Progenitor cell of endocrine pancreas (in vitro differentiated cells): ENCODE measurements around the gene KCNJ18. TPM values are rescaled to one million over a fixed set of nuclear protein-coding genes. Genes with fewer than 3 reads are reported as not detected.
"Not testable (repeated sequence)": the region's sequence is repeated elsewhere in the genome, so short reads cannot be mapped to it uniquely, and the experiment has no call there.

ENCODE experiments used
- DNase-seq: peaks from one replicate; pipeline ENCODE4 v3.0.0; 2021; ENCODE audit warnings: low spot score; ENCODE audit not compliant: unreplicated experiment
- H3K27ac Mint-ChIP-seq: 2 replicates; pipeline ENCODE4 v1.8.0; 2021; ENCODE audit warnings: mild to moderate bottlenecking, moderate library complexity, mixed read lengths
- H3K27me3 Mint-ChIP-seq: 2 replicates; pipeline ENCODE4 v1.8.0; 2021; ENCODE audit warnings: mixed read lengths
- H3K36me3 Mint-ChIP-seq: 2 replicates; pipeline ENCODE4 v1.8.0; 2022; ENCODE audit warnings: mixed read lengths; ENCODE audit not compliant: insufficient read depth
- H3K4me1 Mint-ChIP-seq: 2 replicates; pipeline ENCODE4 v1.8.0; 2021; ENCODE audit warnings: low read depth, mixed read lengths
- H3K4me3 Mint-ChIP-seq: 2 replicates; pipeline ENCODE4 v1.8.0; 2021; ENCODE audit warnings: low read depth, mild to moderate bottlenecking, moderate library complexity, mixed read lengths
- H3K9me3 Mint-ChIP-seq: 2 replicates; pipeline ENCODE4 v1.8.0; 2021; ENCODE audit warnings: low read depth, mixed read lengths
- CTCF ChIP-seq: fragments of 200-600 bp; sonication (generic); IDR thresholded peaks from one replicate; pipeline ENCODE4 v1.5.0; 2021; ENCODE audit warnings: antibody characterized with exemption, mild to moderate bottlenecking; ENCODE audit not compliant: unreplicated experiment
- total RNA-seq: library from RNA; stranded (reverse); gene quantifications from 2 replicates; pipeline ENCODE4 v1.2.1, GENCODE V29; 2021

The KCNJ18 gene
- total RNA-seq, 1 donor from 2014 or later, result not detected

GRCh38 chr17:21735814-21736213, 43.5 kb downstream of the KCNJ18 start:
- H3K9me3 Mint-ChIP-seq, result peaks cover 43% of the 10 kb centered on the region
- not testable (repeated sequence) for H3K36me3 Mint-ChIP-seq

GRCh38 chr17:21737015-21737580, 44.8 kb downstream of the KCNJ18 start:
- not testable (repeated sequence) for H3K27me3 Mint-ChIP-seq, H3K4me1 Mint-ChIP-seq, H3K36me3 Mint-ChIP-seq, H3K4me3 Mint-ChIP-seq, H3K27ac Mint-ChIP-seq, DNase-seq
- H3K9me3 Mint-ChIP-seq, result peaks cover 36% of the 10 kb centered on the region

More at GRCh38 chr17:21735814-21736213, 43.5 kb downstream of the KCNJ18 start:
- H3K27ac Mint-ChIP-seq, H3K4me3 Mint-ChIP-seq, H3K4me1 Mint-ChIP-seq, DNase-seq, H3K27me3 Mint-ChIP-seq: not testable (repeated sequence)

GRCh38 chr17:21738241-21738640, 45.9 kb downstream of the KCNJ18 start:
- DNase-seq, H3K27ac Mint-ChIP-seq, H3K4me1 Mint-ChIP-seq, H3K36me3 Mint-ChIP-seq, H3K27me3 Mint-ChIP-seq, H3K4me3 Mint-ChIP-seq: not testable (repeated sequence)
- H3K9me3 Mint-ChIP-seq, result peaks cover 24% of the 10 kb centered on the region

- not testable (repeated sequence) for H3K27me3 Mint-ChIP-seq, H3K4me3 Mint-ChIP-seq, H3K27ac Mint-ChIP-seq, H3K36me3 Mint-ChIP-seq, H3K4me1 Mint-ChIP-seq, DNase-seq
- H3K9me3 Mint-ChIP-seq, result peaks cover 23% of the 10 kb centered on the region
Measured at GRCh38 chr17:21738877-21739474, 46.7 kb downstream of the KCNJ18 start.

- not testable (repeated sequence) for H3K4me1 Mint-ChIP-seq, DNase-seq, H3K27me3 Mint-ChIP-seq
Measured at GRCh38 chr17:21739485-21739884, 47.2 kb downstream of the KCNJ18 start.

GRCh38 chr17:21740836-21741235, 48.5 kb downstream of the KCNJ18 start:
- H3K36me3 Mint-ChIP-seq, H3K4me3 Mint-ChIP-seq, H3K27me3 Mint-ChIP-seq, DNase-seq, H3K27ac Mint-ChIP-seq, H3K4me1 Mint-ChIP-seq: not testable (repeated sequence)
- peaks cover 20% of the 10 kb centered on the region for H3K9me3 Mint-ChIP-seq

More at GRCh38 chr17:21739485-21739884, 47.2 kb downstream of the KCNJ18 start:
- H3K4me3 Mint-ChIP-seq, H3K36me3 Mint-ChIP-seq, H3K27ac Mint-ChIP-seq: not testable (repeated sequence)
- peaks cover 23% of the 10 kb centered on the region for H3K9me3 Mint-ChIP-seq

- not testable (repeated sequence) for DNase-seq, H3K4me3 Mint-ChIP-seq, H3K27ac Mint-ChIP-seq, H3K36me3 Mint-ChIP-seq, H3K4me1 Mint-ChIP-seq, H3K27me3 Mint-ChIP-seq
- H3K9me3 Mint-ChIP-seq, result peaks cover 19% of the 10 kb centered on the region
Measured at GRCh38 chr17:21741520-21741919, 49.2 kb downstream of the KCNJ18 start.

GRCh38 chr17:21742326-21742725, 50.0 kb downstream of the KCNJ18 start:
- Mint-ChIP-seq H3K27ac (no peak overlapping the region), H3K27me3 (no peaks in the 10 kb centered on the region), H3K36me3 (peaks cover 3% of the 10 kb centered on the region), H3K4me3 (no peak overlapping the region), H3K4me1 (no peaks in the 10 kb centered on the region), H3K9me3 (peaks cover 24% of the 10 kb centered on the region)
- no peak for TF ChIP-seq CTCF
- DNase-seq, result no peak

- not testable (repeated sequence) for H3K4me1 Mint-ChIP-seq, H3K4me3 Mint-ChIP-seq, DNase-seq, H3K27ac Mint-ChIP-seq, H3K27me3 Mint-ChIP-seq, H3K36me3 Mint-ChIP-seq
- peaks cover 25% of the 10 kb centered on the region for H3K9me3 Mint-ChIP-seq
Measured at GRCh38 chr17:21744151-21744550, 51.8 kb downstream of the KCNJ18 start.

- not testable (repeated sequence) for H3K36me3 Mint-ChIP-seq, DNase-seq, H3K27ac Mint-ChIP-seq, H3K27me3 Mint-ChIP-seq, H3K4me1 Mint-ChIP-seq, H3K4me3 Mint-ChIP-seq
- H3K9me3 Mint-ChIP-seq, result peaks cover 25% of the 10 kb centered on the region
Measured at GRCh38 chr17:21744621-21745020, 52.3 kb downstream of the KCNJ18 start.

- peaks cover 21% of the 10 kb centered on the region for H3K9me3 Mint-ChIP-seq
- not testable (repeated sequence) for H3K27ac Mint-ChIP-seq
Measured at GRCh38 chr17:21745385-21746054, 53.2 kb downstream of the KCNJ18 start.

GRCh38 chr17:21746415-21746814, 54.1 kb downstream of the KCNJ18 start:
- DNase-seq, H3K36me3 Mint-ChIP-seq, H3K4me3 Mint-ChIP-seq, H3K27me3 Mint-ChIP-seq, H3K27ac Mint-ChIP-seq, H3K4me1 Mint-ChIP-seq: not testable (repeated sequence)
- peaks cover 27% of the 10 kb centered on the region for H3K9me3 Mint-ChIP-seq

More at GRCh38 chr17:21745385-21746054, 53.2 kb downstream of the KCNJ18 start:
- not testable (repeated sequence) for H3K27me3 Mint-ChIP-seq, DNase-seq, H3K4me3 Mint-ChIP-seq, H3K36me3 Mint-ChIP-seq, H3K4me1 Mint-ChIP-seq
